Liver (tissue), 9 donors: ENCODE measurements around the gene FAM53B. TPM values are rescaled to one million over a fixed set of nuclear protein-coding genes. Genes with fewer than 3 reads are reported as not detected.

ENCODE experiments used
- DNase-seq: peaks from one replicate; pipeline ENCODE4 v3.0.0-alpha.2; 2017; ENCODE audit warnings: low spot score
- H3K27ac ChIP-seq, 2 donors: one replicate each; pipeline ENCODE4 v1.7.0; 2013; ENCODE audit warnings: inconsistent platforms in 2 of 2, low read length in 2 of 2, control low read depth in 1 of 2, low read depth in 1 of 2, mild to moderate bottlenecking in 1 of 2
- H3K27me3 ChIP-seq, 4 donors: one replicate each; pipeline versions ENCODE4 v1.6.1 to v1.7.0; 2013; ENCODE audit warnings: low read length in 3 of 4, inconsistent platforms in 1 of 4, mild to moderate bottlenecking in 1 of 4, moderate library complexity in 1 of 4; ENCODE audit not compliant: control insufficient read depth in 4 of 4, insufficient read depth in 4 of 4
- H3K36me3 ChIP-seq, 4 donors: one replicate each; pipeline versions ENCODE4 v1.6.1 to v1.7.0; 2013; ENCODE audit warnings: low read length in 3 of 4, mild to moderate bottlenecking in 3 of 4, low read depth in 1 of 4, moderate library complexity in 1 of 4; ENCODE audit not compliant: control insufficient read depth in 4 of 4, insufficient read depth in 3 of 4
- H3K4me1 ChIP-seq, 4 donors: one replicate each; pipeline versions ENCODE4 v1.6.1 to v1.7.0; 2013; ENCODE audit warnings: low read length in 3 of 4, mild to moderate bottlenecking in 3 of 4, moderate library complexity in 1 of 4; ENCODE audit not compliant: control insufficient read depth in 4 of 4, insufficient read depth in 4 of 4
- H3K4me3 ChIP-seq, 3 donors: one replicate each; pipeline versions ENCODE4 v1.6.1 to v1.7.0; 2013; ENCODE audit warnings: low read length in 3 of 3, control low read depth in 1 of 3, low read depth in 1 of 3, mild to moderate bottlenecking in 1 of 3
- H3K9ac ChIP-seq, 2 donors: one replicate each; pipeline ENCODE4 v1.7.0; 2013; ENCODE audit warnings: low read length in 2 of 2, mild to moderate bottlenecking in 2 of 2, moderate library complexity in 2 of 2, control low read depth in 1 of 2, low read depth in 1 of 2
- H3K9me3 ChIP-seq, 4 donors: one replicate each; pipeline versions ENCODE4 v1.6.1 to v1.7.0; 2013; ENCODE audit warnings: low read length in 3 of 4; ENCODE audit not compliant: control insufficient read depth in 4 of 4
- CTCF ChIP-seq: fragments of 150-350 bp; IDR thresholded peaks from 2 replicates; pipeline ENCODE4 v1.5.1; 2017; ENCODE audit warnings: improper control_type of control experiment, low read depth, low read length; ENCODE audit not compliant: missing input control
- EGR1 ChIP-seq, 2 donors: IDR thresholded peaks; 2 replicates each; pipeline ENCODE4 v1.6.1; 2016 to 2018; ENCODE audit warnings: antibody characterized with exemption in 2 of 2, low read depth in 2 of 2
- FOXA1 ChIP-seq: IDR thresholded peaks from 2 replicates; pipeline ENCODE4 v1.6.1; 2016; ENCODE audit warnings: antibody characterized with exemption
- FOXA2 ChIP-seq: IDR thresholded peaks from 2 replicates; pipeline ENCODE4 v1.6.1; 2016; ENCODE audit warnings: antibody characterized with exemption
- GABPA ChIP-seq, 2 donors: IDR thresholded peaks in 1 of 2; conservative IDR thresholded peaks in 1 of 2; 2 replicates each; pipeline ENCODE4 v1.6.1; 2016; ENCODE audit warnings: antibody characterized with exemption in 2 of 2, mild to moderate bottlenecking in 1 of 2, moderate library complexity in 1 of 2
- HNF4A ChIP-seq, 2 donors: conservative IDR thresholded peaks; 2 replicates each; pipeline ENCODE4 v1.6.1; 2016; ENCODE audit warnings: antibody characterized with exemption in 2 of 2, mild to moderate bottlenecking in 2 of 2
- JUND ChIP-seq, 2 donors: IDR thresholded peaks; 2 replicates each; pipeline ENCODE4 v1.6.1; 2016; ENCODE audit warnings: antibody characterized with exemption in 2 of 2
- MAX ChIP-seq: IDR thresholded peaks from 2 replicates; pipeline ENCODE4 v1.6.1; 2016; ENCODE audit warnings: antibody characterized with exemption
- NR2F2 ChIP-seq: IDR thresholded peaks from 2 replicates; pipeline ENCODE4 v1.6.1; 2016; ENCODE audit warnings: antibody characterized with exemption
- RAD21 ChIP-seq, 2 donors: IDR thresholded peaks; 2 replicates each; pipeline ENCODE4 v1.6.1; 2016; ENCODE audit warnings: antibody characterized with exemption in 2 of 2, mild to moderate bottlenecking in 2 of 2
- REST ChIP-seq: IDR thresholded peaks from 2 replicates; pipeline ENCODE4 v1.6.1; 2016; ENCODE audit warnings: antibody characterized with exemption, mild to moderate bottlenecking
- SP1 ChIP-seq: IDR thresholded peaks from 2 replicates; pipeline ENCODE4 v1.6.1; 2018; ENCODE audit warnings: antibody characterized with exemption, mild to moderate bottlenecking
- TAF1 ChIP-seq: conservative IDR thresholded peaks from 2 replicates; pipeline ENCODE4 v1.6.1; 2016; ENCODE audit warnings: antibody characterized with exemption, mild to moderate bottlenecking
- YY1 ChIP-seq: IDR thresholded peaks from 2 replicates; pipeline ENCODE4 v1.6.1; 2016; ENCODE audit warnings: antibody characterized with exemption, mild to moderate bottlenecking
- WGBS: extraction: QIAGEN DNeasy Blood & Tissue Kit; methylation state at CpG from one replicate; pipeline ENCODE4 v1.1.7; 2013; 5-methylcytosine and 5-hydroxymethylcytosine counted together
- polyA plus RNA-seq, 2 donors: library from polyadenylated mRNA; stranded (reverse) in 1 of 2; unstranded in 1 of 2; fragments of 200-250 nt in 1 of 2; fragments of >200 nt in 1 of 2; fragmentation: Nextera tagmentation in 1 of 2; extraction: Ambion mirVana in 1 of 2; gene quantifications; one replicate each; pipeline versions ENCODE4 v1.2.1 to v1.2.3, GENCODE V29; 2013 to 2015
- total RNA-seq, 2 donors: library from RNA; depleted of rRNA; stranded (reverse); fragments of >200 nt; gene quantifications; one replicate each; pipeline ENCODE4 v1.2.3, GENCODE V29; 2014
- donor health status: healthy.
- donor health status: healthy.
- donor health status: healthy.
- donor health status: healthy.
- donor health status: healthy.

The FAM53B gene
- total and polyA plus RNA-seq, 4 donors: 1.1 to 24.0 (median 6.3) TPM

GRCh38 chr10:124592736-124593430 lies 151.3 kb downstream of the FAM53B start:
- Histone ChIP-seq H3K36me3 (no peaks in the 10 kb centered on the region), H3K9ac (no peak overlapping the region), H3K4me1 (peaks cover 0 to 7% (median 0%) of the 10 kb centered on the region in 4 donors), H3K4me3 (no peak overlapping the region), H3K9me3 (no peaks in the 10 kb centered on the region), H3K27me3 (no peaks in the 10 kb centered on the region), H3K27ac (no peak overlapping the region)
- 95% methylated on average over 26 of the region's 26 CpGs for WGBS
- DNase-seq: no peak
- TF ChIP-seq HNF4A (conservative IDR thresholded peaks at IDR 0.05): no peak
- TF ChIP-seq TAF1: no peak
- no peak for TF ChIP-seq JUND (IDR thresholded peaks at IDR 0.05)
- TF ChIP-seq MAX: no peak
- no peak for TF ChIP-seq FOXA2
- TF ChIP-seq SP1: no peak

- no peak for TF ChIP-seq JUND (IDR thresholded peaks at IDR 0.05)
- TF ChIP-seq YY1: no peak
- TF ChIP-seq EGR1 (IDR thresholded peaks at IDR 0.05; ENCODE audit: low read depth in 2 of 2): no peak
- no peak for TF ChIP-seq TAF1
- no peak for TF ChIP-seq FOXA2
- TF ChIP-seq RAD21 (IDR thresholded peaks at IDR 0.05): no peak
- TF ChIP-seq REST: no peak
- TF ChIP-seq GABPA (IDR thresholded peaks at IDR 0.05 in 1 of 2, conservative IDR thresholded peaks at IDR 0.05 in 1 of 2): no peak
- TF ChIP-seq CTCF: no peak
- no peak for TF ChIP-seq FOXA1
- no peak for TF ChIP-seq HNF4A (conservative IDR thresholded peaks at IDR 0.05)
- TF ChIP-seq NR2F2: no peak
- Histone ChIP-seq H3K27me3 (no peaks in the 10 kb centered on the region), H3K27ac (no peak overlapping the region), H3K9ac (no peak overlapping the region), H3K4me3 (no peak overlapping the region), H3K4me1 (peaks cover 0 to 6% (median 0%) of the 10 kb centered on the region in 4 donors), H3K36me3 (no peaks in the 10 kb centered on the region), H3K9me3 (no peaks in the 10 kb centered on the region)
- no peak for DNase-seq
- WGBS: 91% methylated on average over 7 of the region's 7 CpGs
Measured at GRCh38 chr10:124592101-124592500, 152.1 kb downstream of the FAM53B start.
